Fibroblast of skin of scalp (primary cell): ENCODE measurements around the gene JMJD1C.
A peak's percentile ranks its signal among the peaks of the same experiment; 100 is the strongest.
"Not testable (repeated sequence)": the region's sequence is repeated elsewhere in the genome, so short reads cannot be mapped to it uniquely, and the experiment has no call there.

Experiments
- DNase-seq: peaks from one replicate; pipeline ENCODE4 v3.0.0-alpha.2; 2013

Gene JMJD1C

GRCh38 chr10:63161592-63161991 lies 304.2 kb downstream of the JMJD1C start:
- no peak for DNase-seq

- peak; percentile 87 for DNase-seq
These were observed 307.7 kb downstream of the JMJD1C start for GRCh38 chr10:63157845-63158624.

- no peak for DNase-seq
These were observed 309.5 kb downstream of the JMJD1C start for GRCh38 chr10:63156236-63156635.

GRCh38 chr10:63155388-63156020 lies 310.3 kb downstream of the JMJD1C start:
- no peak for DNase-seq

- no peak for DNase-seq
These were observed 311.0 kb downstream of the JMJD1C start for GRCh38 chr10:63154546-63155387.

GRCh38 chr10:63153868-63154545 lies 311.8 kb downstream of the JMJD1C start:
- DNase-seq: not testable (repeated sequence)

GRCh38 chr10:63150745-63151144 lies 315.0 kb downstream of the JMJD1C start:
- no peak for DNase-seq

- no peak for DNase-seq
These were observed 319.3 kb downstream of the JMJD1C start for GRCh38 chr10:63146503-63146902.

GRCh38 chr10:63145782-63146181 lies 320.0 kb downstream of the JMJD1C start:
- DNase-seq: no peak

GRCh38 chr10:63143987-63144386 lies 321.8 kb downstream of the JMJD1C start:
- DNase-seq: no peak

- no peak for DNase-seq
These were observed 323.6 kb downstream of the JMJD1C start for GRCh38 chr10:63142136-63142535.

GRCh38 chr10:63140077-63140476 lies 325.7 kb downstream of the JMJD1C start:
- no peak for DNase-seq

GRCh38 chr10:63137306-63137705 lies 328.5 kb downstream of the JMJD1C start:
- DNase-seq: no peak

GRCh38 chr10:63133821-63134557 lies 331.8 kb downstream of the JMJD1C start:
- DNase-seq: peak; percentile 31

- peak; percentile 99 for DNase-seq
These were observed 332.5 kb downstream of the JMJD1C start, which contains the start of gene NRBF2 for GRCh38 chr10:63133056-63133820. Gene NRBF2, plus strand, starts transcription at chr10:63133328. Its CDS starts 143 bp downstream, at chr10:63133471.

- no peak for DNase-seq
These were observed 333.1 kb downstream of the JMJD1C start for GRCh38 chr10:63132651-63133055.

GRCh38 chr10:63129888-63130287 lies 335.9 kb downstream of the JMJD1C start:
- DNase-seq: peak; percentile 40

- peak; percentile 66 for DNase-seq
These were observed 337.3 kb downstream of the JMJD1C start for GRCh38 chr10:63128443-63128842.

GRCh38 chr10:63125459-63125858 lies 340.3 kb downstream of the JMJD1C start:
- no peak for DNase-seq

- peak; percentile 19 for DNase-seq
These were observed 341.9 kb downstream of the JMJD1C start for GRCh38 chr10:63123727-63124362.
